ENCODE measurements around the gene TNNI3. TPM values are rescaled to one million over a fixed set of nuclear protein-coding genes. Genes with fewer than 3 reads are reported as not detected.

TNNI3 gene
- total and polyA plus RNA-seq, 9 of the 15 experiments (the other 6 are each of a cell fraction or from before 2014, with no cell fraction given) = 4.7 to 158 (median 42.0) TPM

- TF ChIP-seq ARID4B (CRISPR knock-in tag; IDR thresholded peaks at IDR 0.05) (peak; percentile 32; the same call in 1 of the 2 replicates), NRF1 (conservative IDR thresholded peaks at IDR 0.05 in 1 of 2, IDR thresholded peaks at IDR 0.05 in 1 of 2) (peak; percentile 61 to 72), CCNT2 (IDR thresholded peaks at IDR 0.05; ENCODE audit: borderline replicate concordance, extremely low read depth, insufficient read length, low read depth, low read length) (peak; percentile 40), EP300 (IDR thresholded peaks at IDR 0.05; ENCODE audit: low read length) (0 out of 2 replicates have a peak, but pooled peaks have one; percentile 5), ZFX (CRISPR knock-in tag; IDR thresholded peaks at IDR 0.05) (peak; percentile 86), RFX5 (IDR thresholded peaks at IDR 0.05; ENCODE audit: low read depth, low read length) (no peak), ZNF184 (CRISPR knock-in tag; IDR thresholded peaks at IDR 0.05) (no peak), ARID1B (IDR thresholded peaks at IDR 0.05) (peak; percentile 43; the same call in 1 of the 2 replicates), CBFA2T2 (conservative IDR thresholded peaks at IDR 0.05) (no peak), EP400 (IDR thresholded peaks at IDR 0.05) (peak; percentile 80), ARNT (IDR thresholded peaks at IDR 0.05) (peak in 1 of 2 experiments; percentile 75; a peak in 2 of 4 replicates), GABPA (tag; conservative IDR thresholded peaks at IDR 0.05; ENCODE audit: low read depth) (peak; percentile 82), ZBTB8A (IDR thresholded peaks at IDR 0.05; ENCODE audit: partially characterized antibody) (no peak), ZNF274 (IDR thresholded peaks at IDR 0.05; ENCODE audit: borderline replicate concordance, low read depth, low read length) (no peak), TEAD4 (IDR thresholded peaks at IDR 0.05; ENCODE audit: low read length) (peak; percentile 39), TEAD4 (CRISPR knock-in tag; IDR thresholded peaks at IDR 0.05; ENCODE audit: borderline replicate concordance) (no peak), POLR2G (IDR thresholded peaks at IDR 0.05; ENCODE audit: low read depth, low read length) (peak; percentile 82), DEAF1 (CRISPR knock-in tag; IDR thresholded peaks at IDR 0.05) (no peak), EZH2 (IDR thresholded peaks at IDR 0.05; ENCODE audit: borderline replicate concordance, low read depth, low read length) (no peak), PURB (CRISPR knock-in tag; IDR thresholded peaks at IDR 0.05; ENCODE audit: low read depth) (no peak), ZNF639 (CRISPR knock-in tag; conservative IDR thresholded peaks at IDR 0.05 in 1 of 2, IDR thresholded peaks at IDR 0.05 in 1 of 2) (peak in 1 of 2 experiments; percentile 98; a peak in 1 of 4 replicates)
These were observed 39.7 kb downstream of the TNNI3 start (continued) for GRCh38 chr19:55117663-55118391.
